Amygdala (tissue), 56 donors: ENCODE measurements around the gene CSK.
A peak's percentile ranks its signal among the peaks of the same experiment; 100 is the strongest.
"Not testable (repeated sequence)": the region's sequence is repeated elsewhere in the genome, so short reads cannot be mapped to it uniquely, and the experiment has no call there.

ENCODE experiments used
- DNase-seq, 56 donors: peaks; one replicate each; lab custom pipeline; 2025; lab: John Stamatoyannopoulos, UW

The CSK gene

GRCh38 chr15:74781431-74782258 lies at the start of gene CSK:
CSK (plus strand) TSS chr15:74782080; CDS start chr15:74798298, 16,218 bp downstream.
- peak in 37 of 56 donors; percentile 17 to 77 (median 54) for DNase-seq

GRCh38 chr15:74732846-74733245 lies 49.0 kb upstream of the CSK start:
- no peak for DNase-seq

GRCh38 chr15:74733269-74733668 lies 48.6 kb upstream of the CSK start:
- DNase-seq = no peak

GRCh38 chr15:74735305-74735704 lies 46.6 kb upstream of the CSK start:
- DNase-seq = no peak

GRCh38 chr15:74738239-74738638 lies 43.6 kb upstream of the CSK start:
- not testable (repeated sequence) for DNase-seq

- DNase-seq = no peak
Observed at GRCh38 chr15:74742422-74742821, 39.5 kb upstream of the CSK start.

- no peak for DNase-seq
Observed at GRCh38 chr15:74746389-74746788, 35.5 kb upstream of the CSK start.

GRCh38 chr15:74748322-74748946 lies 33.4 kb upstream of the CSK start, which contains the start of gene CYP1A2:
CYP1A2 (plus strand) TSS chr15:74748845; CDS start chr15:74749739, 894 bp downstream.
- no peak for DNase-seq

- no peak for DNase-seq
Observed at GRCh38 chr15:74749832-74750231, 32.0 kb upstream of the CSK start.

- no peak for DNase-seq
Observed at GRCh38 chr15:74750751-74751150, 31.1 kb upstream of the CSK start.

- DNase-seq = no peak
Observed at GRCh38 chr15:74752011-74752410, 29.9 kb upstream of the CSK start.

- DNase-seq = no peak
Observed at GRCh38 chr15:74752531-74752930, 29.3 kb upstream of the CSK start.

- no peak for DNase-seq
Observed at GRCh38 chr15:74754593-74755215, 27.2 kb upstream of the CSK start.

GRCh38 chr15:74758736-74759135 lies 23.1 kb upstream of the CSK start:
- no peak for DNase-seq

- no peak for DNase-seq
Observed at GRCh38 chr15:74762791-74763150, 19.1 kb upstream of the CSK start.

GRCh38 chr15:74763416-74763815 lies 18.5 kb upstream of the CSK start:
- no peak for DNase-seq

GRCh38 chr15:74767167-74768098 lies 14.4 kb upstream of the CSK start:
- no peak for DNase-seq

- no peak for DNase-seq
Observed at GRCh38 chr15:74768099-74768770, 13.6 kb upstream of the CSK start.

GRCh38 chr15:74768771-74769342 lies 13.0 kb upstream of the CSK start:
- peak in 36 of 56 donors; percentile 16 to 76 (median 39) for DNase-seq
